DMS153 (cell line): ENCODE data around the gene SLC6A18.

Source experiments
- DNase-seq: peaks from one replicate; lab custom pipeline; 2025; lab: John Stamatoyannopoulos, UW

The SLC6A18 gene

GRCh38 chr5:1293416-1294205 lies 68.4 kb downstream of the SLC6A18 start:
- DNase-seq, result no peak

GRCh38 chr5:1294206-1294834 lies 69.1 kb downstream of the SLC6A18 start:
- DNase-seq, result no peak

DNA sequence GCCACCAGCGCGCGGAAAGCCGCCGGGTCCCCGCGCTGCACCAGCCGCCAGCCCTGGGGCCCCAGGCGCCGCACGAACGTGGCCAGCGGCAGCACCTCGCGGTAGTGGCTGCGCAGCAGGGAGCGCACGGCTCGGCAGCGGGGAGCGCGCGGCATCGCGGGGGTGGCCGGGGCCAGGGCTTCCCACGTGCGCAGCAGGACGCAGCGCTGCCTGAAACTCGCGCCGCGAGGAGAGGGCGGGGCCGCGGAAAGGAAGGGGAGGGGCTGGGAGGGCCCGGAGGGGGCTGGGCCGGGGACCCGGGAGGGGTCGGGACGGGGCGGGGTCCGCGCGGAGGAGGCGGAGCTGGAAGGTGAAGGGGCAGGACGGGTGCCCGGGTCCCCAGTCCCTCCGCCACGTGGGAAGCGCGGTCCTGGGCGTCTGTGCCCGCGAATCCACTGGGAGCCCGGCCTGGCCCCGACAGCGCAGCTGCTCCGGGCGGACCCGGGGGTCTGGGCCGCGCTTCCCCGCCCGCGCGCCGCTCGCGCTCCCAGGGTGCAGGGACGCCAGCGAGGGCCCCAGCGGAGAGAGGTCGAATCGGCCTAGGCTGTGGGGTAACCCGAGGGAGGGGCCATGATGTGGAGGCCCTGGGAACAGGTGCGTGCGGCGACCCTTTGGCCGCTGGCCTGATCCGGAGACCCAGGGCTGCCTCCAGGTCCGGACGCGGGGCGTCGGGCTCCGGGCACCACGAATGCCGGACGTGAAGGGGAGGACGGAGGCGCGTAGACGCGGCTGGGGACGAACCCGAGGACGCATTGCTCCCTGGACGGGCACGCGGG lies 69.9 kb downstream of the SLC6A18 start, which contains the start of gene TERT:
TERT (minus strand) TSS at position 234 of the 815 bp plus-strand sequence; CDS start at position 155, 79 bp downstream.
- DNase-seq, result no peak

GRCh38 chr5:1295650-1296037 lies 70.5 kb downstream of the SLC6A18 start:
- DNase-seq, result no peak
